K562 (cell line): ENCODE measurements around the gene TTLL10. TPM values are rescaled to one million over a fixed set of nuclear protein-coding genes. Genes with fewer than 3 reads are reported as not detected.

ENCODE experiments used
- E2F6 ChIP-seq, 2 experiments: IDR thresholded peaks; 2 replicates each; pipeline ENCODE4 v1.6.1; 2011; ENCODE audit warnings: borderline replicate concordance in 1 of 2, control low read depth in 1 of 2, low read depth in 1 of 2, low read length in 1 of 2, mild to moderate bottlenecking in 1 of 2, mixed read lengths in 1 of 2, moderate library complexity in 1 of 2; ENCODE audit not compliant: insufficient read depth in 1 of 2, insufficient read length in 1 of 2, poor library complexity in 1 of 2, severe bottlenecking in 1 of 2; ENCODE audit errors: extremely low read depth in 1 of 2
- FOXM1 ChIP-seq, 2 experiments: fragments of 450-650 bp in 1 of 2; sonication (generic) in 1 of 2; formaldehyde crosslinking in 1 of 2; IDR thresholded peaks; 2 replicates each; pipeline versions ENCODE4 v1.6.1 to v1.9.0; 2017 to 2022; ENCODE audit warnings: low read depth in 2 of 2, mild to moderate bottlenecking in 2 of 2, missing genetic modification reagents in 1 of 2, moderate library complexity in 1 of 2
- HDAC1 ChIP-seq, 2 experiments: fragments of 450-650 bp; IDR thresholded peaks; 2 replicates each; pipeline ENCODE4 v1.6.1; 2016 to 2017; ENCODE audit warnings: inconsistent platforms in 1 of 2, mild to moderate bottlenecking in 1 of 2, moderate library complexity in 1 of 2
- L3MBTL2 ChIP-seq: fragments of 450-650 bp; IDR thresholded peaks from 2 replicates; pipeline ENCODE4 v1.6.1; 2016; ENCODE audit warnings: mild to moderate bottlenecking, moderate library complexity
- RB1 ChIP-seq: fragments of 450-650 bp; IDR thresholded peaks from 2 replicates; pipeline ENCODE4 v1.6.1; 2017; ENCODE audit warnings: low read depth, mild to moderate bottlenecking
- RUNX1 ChIP-seq: sonication (generic); IDR thresholded peaks from 2 replicates; pipeline ENCODE4 v1.6.1; 2016; ENCODE audit warnings: antibody characterized with exemption, low read depth
- UBTF ChIP-seq, 2 experiments: IDR thresholded peaks; 2 replicates each; pipeline ENCODE4 v1.6.1; 2012; ENCODE audit warnings: improper control_type of control experiment in 2 of 2, low read depth in 2 of 2, low read length in 2 of 2, borderline replicate concordance in 1 of 2
- YY1 ChIP-seq, 3 experiments: IDR thresholded peaks; 2 replicates each; pipeline ENCODE4 v1.6.1; 2011; ENCODE audit warnings: low read length in 2 of 3, mild to moderate bottlenecking in 2 of 3, moderate library complexity in 2 of 3, borderline replicate concordance in 1 of 3, control low read depth in 1 of 3, low read depth in 1 of 3; ENCODE audit not compliant: insufficient read depth in 3 of 3, insufficient replicate concordance in 2 of 3, control insufficient read depth in 1 of 3, insufficient read length in 1 of 3; ENCODE audit errors: extremely low read depth in 1 of 3
- ZBTB33 ChIP-seq: sonication (generic); formaldehyde crosslinking; IDR thresholded peaks from 2 replicates; pipeline ENCODE4 v1.8.1; 2023; ENCODE audit warnings: mild to moderate bottlenecking, missing genetic modification reagents
- ZBTB7A ChIP-seq: IDR thresholded peaks from 2 replicates; pipeline ENCODE4 v1.6.1; 2011; ENCODE audit warnings: low read depth, mild to moderate bottlenecking, low read length, moderate library complexity, borderline replicate concordance; ENCODE audit not compliant: control insufficient read depth
- ZFX ChIP-seq: sonication (generic); formaldehyde crosslinking; IDR thresholded peaks from 2 replicates; pipeline ENCODE4 v1.8.0; 2022; ENCODE audit warnings: mild to moderate bottlenecking, missing genetic modification reagents, moderate library complexity
- ZNF3 ChIP-seq: fragments of 250-450 bp; sonication (Bioruptor Pico); IDR thresholded peaks from 2 replicates; pipeline ENCODE4 v1.5.0; 2021; ENCODE audit warnings: mild to moderate bottlenecking, moderate library complexity
- ZNF395 ChIP-seq: fragments of 200-800 bp; sonication (Bioruptor generic); IDR thresholded peaks from 2 replicates; pipeline ENCODE4 v1.6.1; 2017; ENCODE audit warnings: missing genetic modification characterization, missing compliant biosample characterization
- polyA plus RNA-seq, 8 experiments: library from polyadenylated mRNA; depleted of rRNA in 4 of 8; stranded (reverse) in 5 of 8; unstranded in 3 of 8; fragments of >200 nt; fragmentation: Nextera tagmentation in 2 of 8; fragmentation: Illumina TruSeq in 1 of 8; extraction: Ambion mirVana in 2 of 8; extraction: Trizol in 1 of 8; gene quantifications; 2 replicates each; pipeline versions ENCODE4 v1.2.1 to v1.2.3, GENCODE V29; 2011 to 2014; ENCODE audit warnings: inconsistent platforms in 1 of 8, missing spikeins in 1 of 8
- total RNA-seq, 7 experiments: library from RNA; depleted of rRNA in 6 of 7; stranded (reverse); fragments of >200 nt in 6 of 7; fragmentation: Illumina TruSeq in 2 of 7; extraction: Trizol in 2 of 7; gene quantifications; 2 replicates each; pipeline versions ENCODE4 v1.2.1 to v1.2.3, GENCODE V29; 2011 to 2021; ENCODE audit warnings: low replicate concordance in 1 of 7
- TF ChIP-seq, protein P1 (sequence below): sonication (generic); formaldehyde crosslinking; IDR thresholded peaks from 2 replicates; pipeline ENCODE4 v1.9.0; 2022; ENCODE audit warnings: mild to moderate bottlenecking, missing genetic modification reagents

TTLL10 gene
- total and polyA plus RNA-seq, 9 of the 15 experiments (the other 6 are each of a cell fraction or from before 2014, with no cell fraction given): not detected

DNA sequence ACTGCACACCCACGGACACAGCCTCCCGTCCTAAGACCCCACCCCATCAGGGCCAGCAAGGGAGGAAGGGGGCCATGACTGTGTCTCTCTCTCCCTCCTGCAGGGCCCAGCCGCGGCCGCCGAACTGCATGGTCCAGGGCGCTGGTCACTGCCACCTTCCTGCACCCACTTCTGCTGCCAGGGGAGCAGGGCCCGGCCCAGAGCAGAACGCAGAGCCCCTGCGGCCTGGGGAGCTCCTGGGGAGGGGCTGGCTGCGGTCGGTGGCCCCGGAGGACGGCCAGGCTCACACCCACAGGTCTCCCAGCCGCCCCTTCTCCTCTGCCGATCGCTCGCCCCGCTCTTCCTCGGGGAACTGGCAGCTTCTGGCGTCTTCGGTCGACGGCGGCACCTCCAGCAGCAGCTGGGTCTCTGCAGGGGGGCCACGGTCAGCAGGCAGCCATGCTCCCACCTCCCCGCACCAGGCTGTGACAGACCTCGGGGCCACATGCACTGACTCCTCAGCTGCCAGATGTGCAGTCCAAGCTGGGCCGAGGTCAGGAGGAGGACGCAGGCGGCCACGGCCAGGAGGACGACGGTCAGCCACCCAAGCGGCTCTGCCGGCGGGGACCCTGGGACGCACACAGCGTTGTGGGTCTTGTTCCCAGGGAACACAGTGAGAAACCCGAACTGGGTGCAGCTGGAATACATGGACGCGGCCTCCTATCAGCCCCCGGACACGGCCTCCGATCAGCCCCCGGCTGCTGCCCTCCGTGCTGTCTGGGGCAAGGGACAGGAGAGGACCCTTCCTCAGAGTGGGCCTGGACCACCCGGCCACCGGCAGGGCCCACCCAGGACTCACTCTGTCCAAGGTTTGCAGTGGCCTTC, 30.1 kb downstream of the TTLL10 start (continued):
- TF ChIP-seq E2F6 (IDR thresholded peaks at IDR 0.05; ENCODE audit: borderline replicate concordance in 1 of 2, extremely low read depth in 1 of 2, insufficient read depth in 1 of 2, insufficient read length in 1 of 2, low read depth in 1 of 2, low read length in 1 of 2, poor library complexity in 1 of 2, severe bottlenecking in 1 of 2) (peak in 1 of 2 experiments; percentile 47), HDAC1 (IDR thresholded peaks at IDR 0.05) (no peak), L3MBTL2 (peak; percentile 59; the same call in 1 of the 2 replicates), ZBTB7A (peak; percentile 52; the same call in 1 of the 2 replicates), FOXM1 (IDR thresholded peaks at IDR 0.05; ENCODE audit: low read depth) (no peak), FOXM1 (CRISPR knock-in tag; IDR thresholded peaks at IDR 0.05; ENCODE audit: low read depth) (0 out of 2 replicates have a peak, but pooled peaks have one; percentile 42), ZNF3 (no peak), UBTF (IDR thresholded peaks at IDR 0.05; ENCODE audit: borderline replicate concordance in 1 of 2, low read depth in 2 of 2, low read length in 2 of 2) (peak; percentile 83 to 86; a peak in 3 of 4 replicates), ZBTB33 (CRISPR knock-in tag) (peak; percentile 58; the same call in 1 of the 2 replicates), RUNX1 (0 out of 2 replicates have a peak, but pooled peaks have one; percentile 29), ZNF395 (no peak), YY1 (IDR thresholded peaks at IDR 0.05; ENCODE audit: borderline replicate concordance in 1 of 3, control insufficient read depth in 1 of 3, extremely low read depth in 1 of 3, insufficient read depth in 3 of 3, insufficient read length in 1 of 3, insufficient replicate concordance in 2 of 3, low read depth in 1 of 3, low read length in 2 of 3) (peak in 1 of 3 experiments; percentile 7), RB1 (0 out of 2 replicates have a peak, but pooled peaks have one; percentile 18), ZFX (0 out of 2 replicates have a peak, but pooled peaks have one; percentile 31)
- TF ChIP-seq, protein P1, sequence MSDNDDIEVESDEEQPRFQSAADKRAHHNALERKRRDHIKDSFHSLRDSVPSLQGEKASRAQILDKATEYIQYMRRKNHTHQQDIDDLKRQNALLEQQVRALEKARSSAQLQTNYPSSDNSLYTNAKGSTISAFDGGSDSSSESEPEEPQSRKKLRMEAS (CRISPR knock-in tag): peak; percentile 28; the same call in 1 of the 2 replicates
